Measurements from ENCODE around the gene LBX2. TPM values are rescaled to one million over a fixed set of nuclear protein-coding genes. Genes with fewer than 3 reads are reported as not detected.

LBX2 gene
- total RNA-seq, 2 donors from 2014 or later: 2.3 to 7.6 TPM

DNA sequence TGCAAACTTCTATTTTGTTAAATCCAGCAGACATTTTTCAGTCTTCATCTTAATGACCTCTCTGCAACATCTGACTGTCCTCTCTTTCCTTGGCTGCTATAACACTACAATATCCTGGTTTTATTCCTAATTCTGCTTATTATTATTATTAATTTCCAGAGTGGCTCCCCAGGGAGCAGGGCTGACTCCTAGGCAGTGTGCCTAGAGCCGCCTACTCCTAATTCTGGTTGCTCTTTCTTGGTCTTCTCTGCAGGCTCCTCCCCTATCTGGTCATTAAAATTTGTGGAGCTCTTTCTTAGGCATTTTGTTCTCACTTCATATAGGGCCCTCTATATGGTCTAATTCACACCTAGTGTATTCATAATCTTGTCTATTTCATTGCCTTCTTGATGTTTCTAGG is 43.6 kb upstream of the LBX2 start:
- peaks cover under 1% of the 10 kb centered on the region for H3K4me1 ChIP-seq
- H3K27ac ChIP-seq: no peak overlapping the region
- DNase-seq (no peak), ATAC-seq (no peak)
- no peak for TF ChIP-seq POLR2A (IDR thresholded peaks at IDR 0.05)
- TF ChIP-seq, protein P1, sequence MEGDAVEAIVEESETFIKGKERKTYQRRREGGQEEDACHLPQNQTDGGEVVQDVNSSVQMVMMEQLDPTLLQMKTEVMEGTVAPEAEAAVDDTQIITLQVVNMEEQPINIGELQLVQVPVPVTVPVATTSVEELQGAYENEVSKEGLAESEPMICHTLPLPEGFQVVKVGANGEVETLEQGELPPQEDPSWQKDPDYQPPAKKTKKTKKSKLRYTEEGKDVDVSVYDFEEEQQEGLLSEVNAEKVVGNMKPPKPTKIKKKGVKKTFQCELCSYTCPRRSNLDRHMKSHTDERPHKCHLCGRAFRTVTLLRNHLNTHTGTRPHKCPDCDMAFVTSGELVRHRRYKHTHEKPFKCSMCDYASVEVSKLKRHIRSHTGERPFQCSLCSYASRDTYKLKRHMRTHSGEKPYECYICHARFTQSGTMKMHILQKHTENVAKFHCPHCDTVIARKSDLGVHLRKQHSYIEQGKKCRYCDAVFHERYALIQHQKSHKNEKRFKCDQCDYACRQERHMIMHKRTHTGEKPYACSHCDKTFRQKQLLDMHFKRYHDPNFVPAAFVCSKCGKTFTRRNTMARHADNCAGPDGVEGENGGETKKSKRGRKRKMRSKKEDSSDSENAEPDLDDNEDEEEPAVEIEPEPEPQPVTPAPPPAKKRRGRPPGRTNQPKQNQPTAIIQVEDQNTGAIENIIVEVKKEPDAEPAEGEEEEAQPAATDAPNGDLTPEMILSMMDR (IDR thresholded peaks at IDR 0.05): no peak
- 64 to 70% methylated on average over 1 of the region's 1 CpG for WGBS, 2 donors
- no peaks in the 10 kb centered on the region for H3K36me3 ChIP-seq (replicated peaks in 1 of 2; ENCODE audit: insufficient read depth in 1 of 2, low read depth in 2 of 2)
- H3K9me3 ChIP-seq: no peaks in the 10 kb centered on the region
- H3K27me3 ChIP-seq: no peaks in the 10 kb centered on the region
- intact Hi-C loops (cut with DNase I): no loop called here
- H3K4me3 ChIP-seq: no peak overlapping the region

DNA sequence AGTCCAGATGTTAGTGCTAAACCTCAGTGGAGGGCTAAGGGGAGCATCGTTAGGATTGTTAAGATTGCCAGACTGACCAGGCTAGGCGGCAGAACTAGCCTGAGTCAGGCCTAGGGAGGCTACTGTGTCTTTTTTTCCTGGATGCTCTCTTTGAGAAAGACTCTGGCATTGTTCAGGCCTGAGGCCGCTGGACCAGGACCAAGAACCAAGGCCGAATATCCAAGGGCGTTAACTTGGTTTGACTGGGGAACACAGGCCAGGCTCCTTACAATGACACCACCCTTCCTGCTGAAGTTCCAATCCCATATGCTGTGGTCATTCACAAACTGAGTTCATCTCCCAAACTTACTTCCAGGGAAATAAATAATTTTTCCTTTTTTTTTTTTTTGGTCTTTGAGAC is 40.9 kb upstream of the LBX2 start:
- DNase-seq (no peak), ATAC-seq (peak; percentile 24)
- WGBS, 2 donors: 49 to 64% methylated on average over 5 of the region's 5 CpGs
- Histone ChIP-seq H3K4me1 (no peaks in the 10 kb centered on the region), H3K4me3 (no peak overlapping the region), H3K9me3 (no peaks in the 10 kb centered on the region), H3K36me3 (replicated peaks in 1 of 2; ENCODE audit: insufficient read depth in 1 of 2, low read depth in 2 of 2) (no peaks in the 10 kb centered on the region), H3K27me3 (no peaks in the 10 kb centered on the region), H3K27ac (no peak overlapping the region)
- intact Hi-C loops (cut with DNase I): no loop called here
- TF ChIP-seq, protein P1 (IDR thresholded peaks at IDR 0.05): no peak
- TF ChIP-seq POLR2A (IDR thresholded peaks at IDR 0.05): no peak

DNA sequence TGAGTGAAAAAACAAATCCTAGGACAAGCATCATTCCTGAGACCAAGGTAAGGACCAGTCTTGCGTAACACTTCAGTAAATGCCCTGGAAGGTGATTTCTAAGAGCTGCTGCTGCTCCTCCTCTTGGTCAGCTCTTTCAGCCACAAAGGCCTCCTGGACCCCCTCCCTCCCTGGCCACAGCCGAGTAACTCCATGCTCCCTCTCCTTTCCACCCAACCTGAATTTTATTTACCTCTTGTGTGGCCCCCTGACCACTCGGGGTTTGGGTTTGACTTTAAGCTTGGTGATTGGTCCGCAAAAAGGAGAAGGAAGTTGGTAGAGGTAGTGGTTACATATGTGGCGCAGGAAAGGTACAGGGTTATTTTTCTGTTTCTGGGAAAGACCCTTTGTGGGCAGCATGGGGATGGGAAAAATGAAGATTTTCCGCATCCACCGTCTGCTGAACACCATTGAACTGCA is 39.5 kb upstream of the LBX2 start:
- TF ChIP-seq, protein P1 (IDR thresholded peaks at IDR 0.05): no peak
- no peak for TF ChIP-seq POLR2A (IDR thresholded peaks at IDR 0.05)
- no peak overlapping the region for H3K27ac ChIP-seq
- DNase-seq: no peak

DNA sequence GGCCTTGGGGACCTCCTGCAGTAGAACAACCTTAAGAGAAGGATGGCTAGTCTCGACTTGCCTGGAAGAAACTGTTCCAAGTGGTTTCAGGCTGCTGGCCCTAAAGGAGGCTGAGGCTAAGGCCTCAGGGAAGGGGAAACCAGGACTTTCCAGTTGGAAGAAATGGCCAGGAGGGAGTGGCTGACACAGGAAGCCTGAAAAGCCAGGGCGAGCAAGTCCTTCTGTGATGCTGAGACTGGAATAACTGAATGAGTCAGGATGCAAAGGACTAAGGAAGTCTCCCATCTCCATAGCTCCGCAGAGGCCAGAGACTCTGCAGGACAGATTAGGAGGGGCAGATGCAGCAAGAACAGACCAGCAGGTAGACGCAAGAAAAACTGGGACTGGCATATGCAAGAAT is 37.7 kb upstream of the LBX2 start:
- no peak for ATAC-seq
- TF ChIP-seq, protein P1 (IDR thresholded peaks at IDR 0.05): no peak
- TF ChIP-seq POLR2A (IDR thresholded peaks at IDR 0.05): no peak
- Histone ChIP-seq H3K9me3 (no peaks in the 10 kb centered on the region), H3K36me3 (replicated peaks in 1 of 2; ENCODE audit: insufficient read depth in 1 of 2, low read depth in 2 of 2) (no peaks in the 10 kb centered on the region), H3K4me3 (no peak overlapping the region), H3K27ac (no peak overlapping the region), H3K27me3 (no peaks in the 10 kb centered on the region), H3K4me1 (no peaks in the 10 kb centered on the region)
- intact Hi-C loops (cut with DNase I): no loop called here
- 38 to 48% methylated on average over 4 of the region's 4 CpGs for WGBS, 2 donors
- DNase-seq: no peak

More for the DNA sequence above, 39.5 kb upstream of the LBX2 start:
- H3K9me3 ChIP-seq: no peaks in the 10 kb centered on the region
- H3K27me3 ChIP-seq: no peaks in the 10 kb centered on the region
- H3K4me3 ChIP-seq: no peak overlapping the region
- no peaks in the 10 kb centered on the region for H3K36me3 ChIP-seq (replicated peaks in 1 of 2; ENCODE audit: insufficient read depth in 1 of 2, low read depth in 2 of 2)
- H3K4me1 ChIP-seq: no peaks in the 10 kb centered on the region
- 48 to 53% methylated on average over 7 of the region's 7 CpGs for WGBS, 2 donors
- no peak for ATAC-seq
- intact Hi-C loops (cut with DNase I): no loop called here

DNA sequence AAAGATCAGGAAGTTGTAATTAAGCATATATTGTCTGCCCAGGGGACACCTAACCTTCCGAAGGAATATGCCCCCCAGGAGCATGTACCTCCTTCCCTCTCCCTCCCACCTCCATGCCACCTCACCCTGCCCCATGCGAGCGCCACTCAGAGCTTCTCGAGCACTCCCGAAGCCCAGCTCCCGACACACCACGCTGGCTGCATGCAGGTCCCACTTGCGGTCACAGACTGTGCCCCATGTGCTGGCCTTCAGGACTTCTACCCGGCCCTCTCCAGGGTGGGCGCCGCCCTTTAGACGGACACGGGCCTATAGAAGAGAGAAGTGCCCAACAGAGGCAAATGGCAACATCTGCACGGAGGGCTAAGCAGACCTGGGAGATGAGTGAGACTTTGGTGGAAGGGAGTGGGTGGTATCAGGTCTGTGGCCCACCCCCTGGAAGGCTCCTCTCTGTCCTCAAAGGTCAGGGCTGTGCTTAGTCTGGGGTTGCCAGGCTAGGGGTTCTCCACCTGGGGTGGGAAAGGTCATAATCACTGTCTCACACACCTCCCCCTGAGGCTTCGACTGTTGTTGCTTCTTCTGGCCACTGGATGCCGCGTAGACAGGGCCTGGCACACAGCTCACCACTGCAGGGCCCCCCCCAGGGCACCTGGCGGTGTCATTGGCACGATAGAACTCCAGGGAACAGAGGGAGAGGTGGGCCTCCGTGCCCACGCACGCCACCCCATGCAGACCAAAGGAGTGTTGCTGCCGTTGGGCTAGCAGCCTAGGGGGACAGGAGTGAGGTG is 37.0 kb upstream of the LBX2 start:
- WGBS, 2 donors: 72 to 73% methylated on average over 21 to 23 of the region's 23 CpGs
- no peak overlapping the region for H3K27ac ChIP-seq
- no peaks in the 10 kb centered on the region for H3K9me3 ChIP-seq
- no peak for DNase-seq
- peaks cover under 1% of the 10 kb centered on the region for H3K4me1 ChIP-seq
- TF ChIP-seq, protein P1 (IDR thresholded peaks at IDR 0.05): no peak
- no peak for TF ChIP-seq POLR2A (IDR thresholded peaks at IDR 0.05)
- intact Hi-C loops (cut with DNase I): no loop called here
- H3K27me3 ChIP-seq: no peaks in the 10 kb centered on the region
- H3K4me3 ChIP-seq: no peak overlapping the region
- ATAC-seq: no peak
- H3K36me3 ChIP-seq (replicated peaks in 1 of 2; ENCODE audit: insufficient read depth in 1 of 2, low read depth in 2 of 2): no peaks in the 10 kb centered on the region
